Left lung (tissue), 10 donors: ENCODE data around the gene PPFIA2. TPM values are rescaled to one million over a fixed set of nuclear protein-coding genes. Genes with fewer than 3 reads are reported as not detected.

Experiments
- ATAC-seq: fragments of 200-7000 bp; cut with Tn5 transposase; one replicate; pipeline ENCODE4 v1.9.1; 2020; ENCODE audit warnings: moderate library complexity
- DNase-seq, 4 donors: peaks; one replicate each; pipeline ENCODE4 v3.0.0-alpha.2; 2013 to 2020
- H3K27ac ChIP-seq, 2 donors: fragments of 200-600 bp; sonication (generic) in 1 of 2; one replicate each; pipeline versions ENCODE4 v1.5.0 to v1.8.0; 2020 to 2021
- H3K27me3 ChIP-seq, 2 donors: fragments of 200-600 bp; sonication (generic) in 1 of 2; one replicate each; pipeline versions ENCODE4 v1.5.0 to v1.8.0; 2020 to 2021
- H3K36me3 ChIP-seq, 2 donors: fragments of 200-600 bp; sonication (generic) in 1 of 2; one replicate each; pipeline versions ENCODE4 v1.5.0 to v1.8.0; 2020 to 2021
- H3K4me1 ChIP-seq, 2 donors: fragments of 200-600 bp; one replicate each; pipeline ENCODE4 v1.8.0; 2021
- H3K4me3 ChIP-seq, 2 donors: fragments of 200-600 bp; sonication (generic) in 1 of 2; one replicate each; pipeline versions ENCODE4 v1.5.0 to v1.8.0; 2020 to 2021; ENCODE audit warnings: mild to moderate bottlenecking in 1 of 2
- H3K9me3 ChIP-seq, 2 donors: fragments of 200-600 bp; sonication (generic) in 1 of 2; one replicate each; pipeline versions ENCODE4 v1.5.0 to v1.8.0; 2020 to 2021
- intact Hi-C, 2 donors: fragments of 100-400 bp; cut with DNase I; formaldehyde crosslinking; loops; one replicate each; pipeline versions ENCODE4 v1.11.2 to v1.14.2; 2022
- polyA plus RNA-seq, 6 donors: library from polyadenylated mRNA; unstranded; fragments of 120-200 nt; gene quantifications; one replicate each; pipeline ENCODE4 v1.2.1, GENCODE V29; 2013; ENCODE audit not compliant: insufficient read length in 6 of 6
- total RNA-seq, 2 donors: library from RNA; stranded (reverse); fragmentation: NEBNext Ultra II Directional; extraction: Animal tissue kit (Norgen Biotek cat#: 25700); gene quantifications; one replicate each; pipeline ENCODE4 v1.2.1, GENCODE V29; 2021
- TF ChIP-seq, protein P1 (sequence below), 2 donors: fragments of 200-600 bp; sonication (generic) in 1 of 2; IDR thresholded peaks; one replicate each; pipeline versions ENCODE4 v1.5.0 to v1.8.0; 2021; ENCODE audit warnings: antibody characterized with exemption in 2 of 2
- donor health status: DM: no; HTN: yes; CAD: no.
- donor health status: DM: no; HTN: no; CAD: no.

Gene PPFIA2
- total and polyA plus RNA-seq, 8 donors, result 1.1 to 3.5 (median 1.9) TPM

GRCh38 chr12:81588235-81589008, 170.7 kb downstream of the PPFIA2 start:
- H3K27me3 ChIP-seq, result no peaks in the 10 kb centered on the region
- DNase-seq (no peak), ATAC-seq (no peak)
- no peak overlapping the region for H3K27ac ChIP-seq
- H3K36me3 ChIP-seq, result no peaks in the 10 kb centered on the region
- H3K4me3 ChIP-seq, result no peak overlapping the region
- intact Hi-C loops, result no loop called here
- TF ChIP-seq, protein P1, sequence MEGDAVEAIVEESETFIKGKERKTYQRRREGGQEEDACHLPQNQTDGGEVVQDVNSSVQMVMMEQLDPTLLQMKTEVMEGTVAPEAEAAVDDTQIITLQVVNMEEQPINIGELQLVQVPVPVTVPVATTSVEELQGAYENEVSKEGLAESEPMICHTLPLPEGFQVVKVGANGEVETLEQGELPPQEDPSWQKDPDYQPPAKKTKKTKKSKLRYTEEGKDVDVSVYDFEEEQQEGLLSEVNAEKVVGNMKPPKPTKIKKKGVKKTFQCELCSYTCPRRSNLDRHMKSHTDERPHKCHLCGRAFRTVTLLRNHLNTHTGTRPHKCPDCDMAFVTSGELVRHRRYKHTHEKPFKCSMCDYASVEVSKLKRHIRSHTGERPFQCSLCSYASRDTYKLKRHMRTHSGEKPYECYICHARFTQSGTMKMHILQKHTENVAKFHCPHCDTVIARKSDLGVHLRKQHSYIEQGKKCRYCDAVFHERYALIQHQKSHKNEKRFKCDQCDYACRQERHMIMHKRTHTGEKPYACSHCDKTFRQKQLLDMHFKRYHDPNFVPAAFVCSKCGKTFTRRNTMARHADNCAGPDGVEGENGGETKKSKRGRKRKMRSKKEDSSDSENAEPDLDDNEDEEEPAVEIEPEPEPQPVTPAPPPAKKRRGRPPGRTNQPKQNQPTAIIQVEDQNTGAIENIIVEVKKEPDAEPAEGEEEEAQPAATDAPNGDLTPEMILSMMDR (IDR thresholded peaks at IDR 0.05), result no peak
- H3K9me3 ChIP-seq, result peaks cover 0 to 13% of the 10 kb centered on the region in 2 donors
- H3K4me1 ChIP-seq, result no peaks in the 10 kb centered on the region

GRCh38 chr12:81585787-81586186, 173.4 kb downstream of the PPFIA2 start:
- H3K27me3 ChIP-seq, result no peaks in the 10 kb centered on the region
- ATAC-seq (no peak), DNase-seq (no peak)
- TF ChIP-seq, protein P1 (IDR thresholded peaks at IDR 0.05), result no peak
- no peak overlapping the region for H3K27ac ChIP-seq
- no peaks in the 10 kb centered on the region for H3K4me1 ChIP-seq
- H3K9me3 ChIP-seq, result peaks cover 0 to 4% of the 10 kb centered on the region in 2 donors
- H3K36me3 ChIP-seq, result no peaks in the 10 kb centered on the region
- no peak overlapping the region for H3K4me3 ChIP-seq
- intact Hi-C loops, result no loop called here

DNA sequence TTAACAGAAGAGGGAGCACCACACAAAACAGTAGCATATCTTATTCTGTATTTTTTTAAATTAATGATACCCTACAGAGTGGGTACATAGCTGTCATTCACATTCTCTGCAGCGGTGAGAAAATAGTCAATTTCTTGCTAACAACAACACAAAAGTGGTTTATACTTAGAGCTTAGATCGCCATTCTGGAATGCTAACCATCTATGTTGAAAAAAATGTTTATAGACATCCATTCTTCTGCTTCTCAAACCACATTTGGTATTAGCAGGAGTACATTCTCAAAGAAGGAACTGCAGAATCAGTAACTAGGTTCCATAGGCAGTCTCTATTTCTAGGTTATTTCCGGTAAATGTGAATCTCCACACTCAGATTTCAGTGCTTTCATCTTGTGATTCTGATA, 185.9 kb downstream of the PPFIA2 start:
- Histone ChIP-seq H3K27me3 (no peaks in the 10 kb centered on the region), H3K36me3 (no peaks in the 10 kb centered on the region), H3K27ac (no peak overlapping the region), H3K4me3 (no peak overlapping the region), H3K4me1 (no peaks in the 10 kb centered on the region), H3K9me3 (no peaks in the 10 kb centered on the region)
- ATAC-seq (no peak), DNase-seq (no peak)
- intact Hi-C loops, result no loop called here
- TF ChIP-seq, protein P1 (IDR thresholded peaks at IDR 0.05), result no peak

DNA sequence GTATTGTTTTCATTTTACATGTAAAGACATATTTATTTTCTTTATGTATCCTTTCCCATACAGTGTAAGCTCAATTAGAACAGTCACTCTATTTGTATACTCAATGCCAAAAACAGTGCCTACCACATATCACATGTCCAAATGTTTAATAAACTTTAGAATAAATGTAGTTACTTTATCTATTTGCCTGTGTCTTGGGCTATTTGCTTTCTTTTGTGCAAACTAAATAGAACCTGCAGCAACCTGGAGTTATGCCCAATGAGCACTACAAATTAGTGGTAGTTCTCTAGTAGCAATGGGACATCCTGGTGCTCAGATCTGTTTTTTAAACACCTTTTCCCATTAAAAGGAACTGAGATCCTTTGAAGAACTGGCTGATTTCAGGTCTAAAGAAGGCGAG, 186.7 kb downstream of the PPFIA2 start:
- intact Hi-C loops, result no loop called here
- no peak overlapping the region for H3K27ac ChIP-seq
- no peaks in the 10 kb centered on the region for H3K9me3 ChIP-seq
- TF ChIP-seq, protein P1 (IDR thresholded peaks at IDR 0.05), result no peak
- no peaks in the 10 kb centered on the region for H3K36me3 ChIP-seq
- DNase-seq, result no peak
- H3K4me1 ChIP-seq, result no peaks in the 10 kb centered on the region
- ATAC-seq, result no peak
- no peaks in the 10 kb centered on the region for H3K27me3 ChIP-seq
- H3K4me3 ChIP-seq, result no peak overlapping the region

- intact Hi-C loops, result no loop called here
- DNase-seq (no peak), ATAC-seq (no peak)
- Histone ChIP-seq H3K9me3 (no peaks in the 10 kb centered on the region), H3K36me3 (no peaks in the 10 kb centered on the region), H3K27ac (no peak overlapping the region), H3K4me3 (no peak overlapping the region), H3K4me1 (no peaks in the 10 kb centered on the region), H3K27me3 (no peaks in the 10 kb centered on the region)
- TF ChIP-seq, protein P1 (IDR thresholded peaks at IDR 0.05), result no peak
Measured at GRCh38 chr12:81570234-81570633, 188.9 kb downstream of the PPFIA2 start.
